Stimulated activated CD4-positive, alpha-beta T cell treated with anti-CD3 and anti-CD28 coated beads, Interleukin-1b, Interleukin-23, amount 100 ng/mL, for 1 hour (primary cell): ENCODE measurements around the gene GULP1.

Experiments
- DNase-seq, 2 donors: peaks; one replicate each; pipeline ENCODE4 v3.0.0-alpha.2; 2020; ENCODE audit warnings: low read depth in 2 of 2

GULP1 gene

DNA sequence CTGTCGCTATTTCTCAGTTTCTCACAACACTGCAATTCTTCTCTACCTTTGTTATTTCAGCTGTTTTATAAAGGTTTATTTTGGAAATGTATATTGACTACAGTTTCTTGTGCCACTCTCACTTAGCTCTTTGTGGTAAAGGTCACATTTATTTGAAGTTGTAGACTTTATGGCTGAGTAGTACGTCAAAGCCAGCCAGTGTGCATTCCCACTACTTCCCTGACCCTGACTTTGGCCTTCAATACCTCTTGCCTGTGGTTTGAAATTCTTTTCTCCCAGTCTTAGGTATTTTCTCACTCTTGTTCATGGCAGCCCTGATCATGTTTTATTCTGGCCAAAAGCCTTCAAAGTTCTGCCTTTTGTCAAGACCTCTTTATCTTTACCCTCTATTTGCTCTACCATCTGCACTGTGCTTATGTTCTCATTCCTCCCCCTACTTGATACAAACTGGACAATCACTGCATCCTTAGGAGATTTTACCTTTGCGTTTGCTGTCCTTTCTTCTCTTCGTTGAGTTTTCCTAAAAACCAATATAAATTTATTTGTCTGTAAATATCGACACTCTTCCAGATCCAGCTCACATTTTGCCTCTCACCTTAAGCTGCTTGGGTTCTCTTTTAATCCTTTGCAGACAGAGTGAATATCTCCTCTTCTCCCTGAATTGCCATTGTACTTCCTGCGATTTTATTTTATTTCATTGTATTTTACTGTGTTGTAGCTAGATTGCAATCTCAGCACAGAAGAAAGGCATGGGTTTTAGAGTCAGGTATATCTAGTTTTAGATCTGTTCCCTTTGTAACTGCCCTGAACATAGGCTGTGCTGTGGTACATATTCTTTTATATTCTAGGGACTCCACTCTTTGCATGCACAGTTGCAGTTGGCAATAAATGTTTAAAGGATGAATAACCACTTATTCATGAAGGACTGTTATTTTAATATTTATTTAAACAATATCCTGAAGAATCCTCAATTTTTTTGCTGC lies 31.2 kb downstream of the GULP1 start:
- DNase-seq, result no peak

GRCh38 chr2:188324067-188324466 lies 32.4 kb downstream of the GULP1 start:
- no peak for DNase-seq

- no peak for DNase-seq
Measured at GRCh38 chr2:188326290-188326668, 34.6 kb downstream of the GULP1 start.

GRCh38 chr2:188326669-188327301 lies 35.1 kb downstream of the GULP1 start:
- no peak for DNase-seq

GRCh38 chr2:188327518-188328213 lies 36.0 kb downstream of the GULP1 start:
- no peak for DNase-seq

DNA sequence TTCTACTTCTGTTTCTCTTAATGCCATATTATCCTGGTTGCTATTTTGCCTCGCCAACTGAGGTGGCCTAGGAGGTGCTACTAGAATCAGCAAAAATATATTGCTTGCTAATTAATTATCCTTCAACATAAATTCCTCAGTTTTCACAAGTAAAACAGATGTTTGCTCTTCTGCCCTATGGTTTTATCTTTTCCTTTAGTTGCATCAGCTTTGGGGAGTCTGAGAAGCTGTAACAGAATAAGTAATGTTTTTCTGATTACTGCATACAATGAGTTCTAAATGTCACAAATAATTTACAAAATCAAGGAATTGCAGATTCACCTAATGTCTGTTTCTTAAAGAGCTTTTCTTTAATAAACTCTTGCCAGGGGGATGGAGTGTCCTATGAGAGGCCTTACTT lies 36.7 kb downstream of the GULP1 start:
- no peak for DNase-seq

DNA sequence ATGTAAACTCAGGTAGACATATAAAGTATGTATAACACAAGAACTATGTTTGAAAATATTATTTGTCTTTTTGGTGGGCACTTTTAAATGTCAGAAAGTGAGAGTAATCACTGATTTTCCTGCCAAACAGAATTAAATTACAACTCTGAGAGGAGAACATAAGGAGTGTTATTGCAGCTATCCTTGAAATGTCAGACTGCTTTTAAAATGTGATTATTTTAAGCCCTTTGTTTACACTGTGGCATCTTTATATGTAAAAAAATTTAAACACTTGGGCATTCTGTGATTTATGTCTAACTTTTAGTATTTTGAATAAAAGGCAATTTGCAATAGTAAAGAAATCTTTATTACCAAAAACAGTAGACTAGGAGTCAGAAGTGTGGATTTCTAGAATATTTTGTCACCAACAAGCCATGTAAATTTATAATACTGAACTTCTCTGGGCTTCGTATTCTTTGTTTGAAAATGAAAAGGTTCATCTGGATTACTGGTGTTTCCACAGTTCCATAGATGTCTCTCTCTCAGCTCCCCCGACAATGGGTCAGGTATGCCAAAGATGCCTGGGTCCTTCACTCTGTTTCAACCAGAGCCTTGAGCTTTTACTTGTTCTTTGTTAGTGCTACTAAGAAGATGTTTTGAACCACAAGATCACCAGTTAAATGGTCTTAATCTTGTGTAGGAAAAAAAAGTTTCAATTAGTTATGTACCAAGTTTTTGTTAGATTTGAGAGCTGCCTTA lies 38.8 kb downstream of the GULP1 start:
- DNase-seq, result no peak

- DNase-seq, result no peak
Measured at GRCh38 chr2:188332619-188333018, 40.9 kb downstream of the GULP1 start.

DNA sequence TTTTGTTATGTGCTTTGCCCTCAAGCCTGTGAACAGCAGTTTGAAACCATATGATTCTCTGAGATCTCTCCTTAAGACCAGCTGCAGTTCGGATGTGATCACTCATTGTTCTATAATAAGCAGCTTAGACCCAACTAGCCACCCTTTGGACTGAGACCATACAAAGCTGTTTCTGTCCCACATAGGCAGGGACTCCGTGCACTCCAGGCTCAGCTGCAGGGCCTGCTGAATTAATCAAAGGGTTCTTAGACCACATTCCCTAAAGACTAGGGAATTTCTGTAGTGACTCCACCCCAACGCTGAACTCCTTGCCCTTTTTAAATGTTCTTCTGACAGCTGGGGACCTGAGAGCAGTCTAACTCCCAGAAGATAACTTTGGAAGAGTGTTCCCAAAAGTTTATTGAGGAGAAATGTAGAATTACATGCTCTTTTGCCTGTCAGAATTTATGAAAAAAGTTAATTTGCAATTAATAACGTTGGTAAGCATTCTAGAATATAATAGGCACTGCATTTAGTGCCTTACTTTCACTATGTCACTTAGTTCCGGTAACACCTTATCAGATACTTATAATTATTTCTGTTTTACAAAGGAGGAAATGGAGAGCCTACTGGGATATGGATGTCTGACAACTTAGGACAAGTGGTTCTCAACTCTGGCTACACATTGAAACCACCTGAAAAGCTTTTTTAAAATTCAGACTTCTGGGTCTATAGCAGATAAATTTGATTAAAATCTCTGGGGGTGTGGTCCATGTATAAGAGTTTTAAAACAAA lies 42.3 kb downstream of the GULP1 start:
- DNase-seq, result no peak

DNA sequence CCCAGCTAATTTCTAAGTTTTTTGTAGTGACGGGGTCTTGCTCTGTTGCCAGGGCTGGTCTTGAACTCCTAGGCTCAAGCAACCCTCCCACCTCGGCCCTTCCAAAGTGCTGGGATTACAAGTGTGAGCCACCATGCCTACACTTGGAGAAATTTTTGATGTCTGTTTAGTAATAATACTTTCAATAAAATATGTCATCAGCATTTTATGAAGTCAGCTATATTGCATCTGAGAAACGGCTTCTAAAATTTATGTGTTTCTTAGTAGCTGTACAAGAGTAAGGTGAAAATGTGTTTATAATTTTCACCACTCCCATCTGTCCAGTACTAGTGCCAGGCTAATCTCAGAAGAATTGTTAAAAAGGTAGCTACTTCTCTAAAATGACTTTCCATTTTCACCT lies 46.8 kb downstream of the GULP1 start:
- no peak for DNase-seq

GRCh38 chr2:188340257-188340656 lies 48.6 kb downstream of the GULP1 start:
- DNase-seq, result no peak

GRCh38 chr2:188345020-188345419 lies 53.3 kb downstream of the GULP1 start:
- DNase-seq, result no peak

GRCh38 chr2:188345426-188345825 lies 53.8 kb downstream of the GULP1 start:
- no peak for DNase-seq

DNA sequence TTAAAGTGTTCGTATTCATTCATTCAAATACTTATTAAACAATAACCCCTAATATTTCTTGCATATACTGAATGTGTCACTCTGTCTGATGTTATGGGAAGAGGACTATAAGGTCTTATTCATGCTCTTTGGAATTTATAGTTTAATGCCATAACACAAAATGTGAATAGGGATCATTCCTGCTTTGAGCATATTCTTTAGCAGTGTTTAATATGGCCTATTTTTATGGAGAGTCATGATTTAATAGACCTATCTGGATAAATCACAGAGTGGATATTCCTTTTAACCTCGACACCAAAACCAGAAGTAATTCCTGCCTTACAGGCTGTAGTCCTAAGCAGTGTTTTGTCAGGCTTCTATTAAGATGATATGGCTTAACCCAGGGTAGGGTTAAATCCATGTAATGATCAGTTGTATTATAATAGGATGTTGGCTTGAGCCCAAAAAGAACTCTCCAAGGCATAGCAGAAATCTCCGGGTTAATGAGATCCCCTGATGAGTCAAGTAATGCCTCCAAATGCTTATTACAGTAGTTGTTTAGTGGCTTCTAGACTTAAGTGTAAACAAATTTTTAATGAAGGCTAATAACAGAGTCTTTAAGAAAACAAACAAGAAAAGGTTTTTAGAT lies 54.3 kb downstream of the GULP1 start:
- DNase-seq, result no peak

GRCh38 chr2:188349019-188349418 lies 57.3 kb downstream of the GULP1 start:
- DNase-seq, result no peak

- no peak for DNase-seq
Measured at GRCh38 chr2:188353282-188353681, 61.6 kb downstream of the GULP1 start.

DNA sequence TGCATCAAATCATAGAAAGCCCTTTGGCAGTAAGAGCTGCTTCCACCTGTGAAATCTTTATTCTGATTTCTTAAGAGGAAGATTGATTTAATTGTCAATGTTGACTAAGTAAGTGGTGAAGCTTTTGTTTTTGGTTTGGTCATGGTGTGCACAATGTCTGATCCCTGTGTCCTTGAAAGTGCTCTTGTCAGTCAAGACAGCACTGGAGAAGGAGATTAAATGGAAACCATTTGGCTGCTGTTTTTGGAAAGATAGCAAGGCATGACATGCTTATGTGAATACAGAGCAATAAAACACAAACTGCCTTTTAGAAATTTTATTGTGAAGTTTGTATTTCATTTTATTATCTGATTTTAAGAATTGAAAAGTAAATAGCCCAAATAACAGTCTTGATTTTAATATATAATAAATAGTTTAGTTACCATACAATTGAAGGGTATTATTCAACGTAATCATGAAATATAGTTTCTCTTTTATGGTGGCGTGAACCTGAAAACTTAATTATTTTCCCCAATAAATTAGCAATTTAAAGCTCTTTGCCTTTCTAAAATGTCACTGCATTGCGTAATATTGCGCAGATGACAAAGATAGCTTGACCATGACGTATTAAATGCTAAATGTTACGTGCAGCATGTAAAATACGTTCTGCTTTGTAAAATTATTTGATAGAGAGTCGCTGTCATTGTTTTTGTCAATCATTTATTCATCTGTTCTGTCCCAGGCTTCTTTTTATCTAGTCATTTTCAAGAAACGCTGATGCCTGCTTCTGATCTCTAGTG lies 69.0 kb downstream of the GULP1 start:
- DNase-seq, result no peak

- DNase-seq, result no peak
Measured at GRCh38 chr2:188364033-188364630, 72.5 kb downstream of the GULP1 start.

GRCh38 chr2:188365058-188365641 lies 73.5 kb downstream of the GULP1 start:
- no peak for DNase-seq
